Smooth muscle cell of the brain vasculature (primary cell): Measurements from ENCODE around the gene RPS6KA4.

Experiments used
- DNase-seq: peaks from one replicate; pipeline ENCODE4 v3.0.0-alpha.2; 2012; ENCODE audit warnings: low read depth, low spot score

Gene RPS6KA4

DNA sequence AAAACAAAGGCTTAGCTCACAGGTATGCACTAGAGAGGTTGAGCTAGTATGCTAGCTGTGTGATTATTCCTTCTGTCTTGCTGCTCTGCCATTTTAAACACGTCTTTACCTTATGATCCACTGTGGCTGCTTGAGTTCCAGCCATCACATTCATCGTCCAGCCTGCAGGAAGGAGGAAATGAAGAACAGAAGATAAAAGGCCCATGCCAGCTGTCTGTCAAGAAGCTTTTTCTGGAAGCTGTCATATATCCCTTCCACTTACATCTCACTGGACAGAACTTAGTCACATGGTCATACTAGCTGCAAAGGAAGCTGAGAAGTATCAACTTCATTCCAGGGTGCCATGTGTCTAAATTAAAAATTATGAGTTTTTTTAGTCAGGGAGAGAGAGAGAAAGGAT is 31.6 kb upstream of the RPS6KA4 start:
- DNase-seq = no peak

DNA sequence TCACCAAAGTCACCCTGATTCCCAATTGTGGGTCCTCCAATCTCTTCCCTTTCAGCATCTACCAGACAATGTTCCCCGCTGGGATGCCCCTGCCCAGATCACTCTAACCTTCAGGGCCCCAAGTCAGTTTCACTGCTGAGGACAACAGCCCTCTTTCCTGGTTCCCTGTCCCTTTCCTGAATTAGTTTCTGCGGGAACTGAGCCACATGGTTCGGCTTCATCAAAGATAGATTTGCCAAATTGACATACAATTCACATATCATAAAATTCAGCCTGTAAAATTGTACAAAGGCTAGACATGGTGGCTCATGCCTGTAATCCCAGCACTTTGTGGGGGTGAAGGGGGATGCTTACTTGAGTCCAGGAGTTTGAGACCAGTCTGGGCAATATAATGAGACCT is 31.0 kb upstream of the RPS6KA4 start:
- no peak for DNase-seq

GRCh38 chr11:64330888-64331287 is 28.1 kb upstream of the RPS6KA4 start:
- DNase-seq = no peak

GRCh38 chr11:64331569-64332371 is 27.2 kb upstream of the RPS6KA4 start:
- DNase-seq = no peak

DNA sequence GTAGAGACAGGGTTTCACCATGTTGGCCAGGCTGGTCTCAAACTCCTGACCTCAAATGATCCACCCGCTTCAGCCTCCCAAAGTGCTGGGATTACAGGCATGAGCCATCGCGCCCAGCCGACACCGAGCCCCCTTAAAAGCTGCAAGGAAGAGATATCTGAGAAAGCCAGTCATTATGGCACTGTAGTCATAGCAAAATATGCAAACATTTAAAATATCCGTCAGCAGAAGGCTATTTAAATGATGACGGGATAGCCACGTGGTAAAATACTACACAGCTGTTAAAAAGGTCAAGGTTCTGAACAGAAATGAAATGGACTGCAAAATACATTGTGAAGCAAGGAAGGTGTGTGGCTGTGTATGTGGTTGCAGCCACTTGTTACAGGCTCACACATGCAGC is 25.4 kb upstream of the RPS6KA4 start:
- DNase-seq = no peak

GRCh38 chr11:64334764-64335735 is 23.9 kb upstream of the RPS6KA4 start:
- no peak for DNase-seq

GRCh38 chr11:64337538-64338249 is 21.3 kb upstream of the RPS6KA4 start:
- no peak for DNase-seq

GRCh38 chr11:64338716-64339115 is 20.2 kb upstream of the RPS6KA4 start:
- DNase-seq = no peak

GRCh38 chr11:64339286-64339685 is 19.7 kb upstream of the RPS6KA4 start:
- DNase-seq = no peak

DNA sequence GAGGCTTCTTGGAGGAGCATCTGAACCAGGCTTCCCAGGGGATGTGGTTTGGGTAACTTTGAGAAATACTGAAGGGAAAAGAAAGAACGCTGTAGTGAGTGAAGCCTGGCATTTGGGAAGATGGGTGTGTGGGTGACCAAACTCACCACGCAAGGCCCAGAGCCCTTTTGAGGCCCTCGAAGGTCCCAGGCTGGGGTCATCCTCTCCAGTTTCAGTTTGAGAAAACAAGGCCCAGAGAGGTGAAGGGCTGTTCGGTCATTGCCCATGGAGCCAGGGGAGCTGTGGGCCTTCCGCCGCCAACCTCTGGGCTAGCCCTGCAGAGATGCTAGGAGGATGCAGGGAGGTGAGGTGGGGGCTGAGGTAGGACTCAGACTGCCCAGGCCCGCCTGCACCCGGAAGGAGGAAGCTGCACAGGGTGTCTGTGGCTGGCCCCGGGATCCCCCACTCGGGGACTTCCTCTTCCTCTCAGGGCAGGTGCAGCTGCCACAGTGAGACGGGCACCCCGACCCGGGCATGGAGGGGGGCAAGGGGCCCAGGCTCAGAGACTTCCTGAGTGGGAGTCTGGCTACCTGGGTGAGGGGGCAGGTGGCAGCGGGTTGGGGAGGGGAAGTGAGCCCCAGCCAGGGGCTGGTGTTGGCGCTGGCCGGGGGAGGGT is 19.1 kb upstream of the RPS6KA4 start, which contains the start of gene CCDC88B:
TSS of gene CCDC88B (plus strand) at position 451 of the 655 bp plus-strand sequence. CDS start at position 514, 63 bp downstream.
- no peak for DNase-seq

DNA sequence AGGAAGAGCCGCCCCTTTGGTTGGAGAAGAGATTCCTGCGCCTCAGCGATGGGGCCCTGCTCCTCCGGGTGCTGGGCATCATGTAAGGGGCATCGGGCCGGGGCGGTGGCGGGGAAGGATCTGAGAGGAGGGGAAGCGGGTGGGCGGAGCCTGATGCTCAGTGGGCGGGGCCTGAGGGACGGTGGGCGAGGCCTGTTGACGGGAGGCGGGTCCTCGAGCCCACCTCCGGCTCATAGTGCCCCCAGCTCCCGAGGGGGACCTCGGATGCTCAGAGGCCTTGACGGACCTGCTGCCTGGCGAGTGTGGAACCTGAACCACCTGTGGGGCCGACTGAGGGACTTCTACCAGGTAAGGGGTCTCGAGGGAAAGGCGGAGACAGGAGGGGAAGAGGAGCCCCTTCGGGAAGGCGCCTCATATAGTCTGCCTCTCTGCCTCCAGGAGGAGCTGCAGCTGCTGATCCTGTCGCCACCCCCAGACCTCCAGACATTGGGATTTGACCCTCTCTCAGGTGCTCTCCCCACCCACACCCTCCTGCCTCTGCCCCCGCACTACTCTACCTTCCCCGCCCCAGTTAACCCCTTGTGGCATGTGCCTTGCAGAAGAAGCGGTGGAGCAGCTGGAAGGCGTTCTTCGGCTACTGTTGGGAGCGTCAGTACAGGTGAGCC is 18.2 kb upstream of the RPS6KA4 start:
- no peak for DNase-seq

DNA sequence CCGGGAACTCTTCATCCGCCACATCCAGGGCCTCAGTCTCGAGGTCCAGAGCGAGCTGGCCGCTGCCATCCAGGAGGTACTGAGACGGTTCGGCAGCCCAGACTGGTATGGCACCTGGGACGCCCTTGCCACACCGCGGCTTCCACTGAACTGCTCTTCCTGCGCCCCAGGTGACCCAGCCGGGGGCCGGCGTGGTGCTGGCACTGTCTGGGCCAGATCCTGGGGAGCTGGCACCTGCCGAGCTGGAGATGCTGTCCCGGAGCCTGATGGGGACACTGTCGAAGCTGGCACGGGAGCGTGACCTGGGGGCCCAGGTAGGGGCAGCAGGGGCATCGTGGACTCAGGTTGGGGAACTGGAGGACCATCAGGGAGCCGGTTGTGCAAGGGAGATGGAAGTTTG is 17.5 kb upstream of the RPS6KA4 start:
- no peak for DNase-seq

- no peak for DNase-seq
These were observed 16.8 kb upstream of the RPS6KA4 start for GRCh38 chr11:64341851-64342791.

- DNase-seq = no peak
These were observed 15.9 kb upstream of the RPS6KA4 start for GRCh38 chr11:64342869-64343745.

GRCh38 chr11:64343767-64344559 is 15.0 kb upstream of the RPS6KA4 start:
- no peak for DNase-seq

DNA sequence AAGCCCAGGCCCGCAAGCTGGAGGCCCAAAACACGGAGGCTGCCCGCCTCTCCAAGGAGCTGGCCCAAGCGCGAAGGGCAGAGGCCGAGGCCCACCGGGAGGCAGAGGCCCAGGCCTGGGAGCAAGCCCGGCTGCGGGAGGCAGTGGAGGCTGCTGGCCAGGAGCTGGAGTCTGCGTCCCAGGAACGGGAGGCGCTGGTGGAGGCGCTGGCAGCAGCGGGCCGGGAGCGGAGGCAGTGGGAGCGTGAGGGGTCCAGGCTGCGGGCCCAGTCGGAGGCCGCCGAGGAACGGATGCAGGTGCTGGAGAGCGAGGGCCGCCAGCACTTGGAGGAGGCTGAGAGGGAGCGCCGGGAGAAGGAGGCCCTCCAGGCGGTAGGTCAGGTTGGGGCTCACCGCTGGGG is 14.2 kb upstream of the RPS6KA4 start:
- DNase-seq = no peak

- no peak for DNase-seq
These were observed 11.6 kb upstream of the RPS6KA4 start for GRCh38 chr11:64347193-64347867.
